ENCODE measurements around the gene CCER1.

GRCh38 chr12:90979019-90979418, 24.0 kb upstream of the CCER1 start:
- TF ChIP-seq CTCF (IDR thresholded peaks at IDR 0.05), result no peak
- no peak for TF ChIP-seq POLR2A (IDR thresholded peaks at IDR 0.05)

All from thyroid gland (tissue), 4 donors.